CD4-positive, alpha-beta T cell (primary cell): Measurements from ENCODE around the gene HOXD8. TPM values are rescaled to one million over a fixed set of nuclear protein-coding genes. Genes with fewer than 3 reads are reported as not detected.
A peak's percentile ranks its signal among the peaks of the same experiment; 100 is the strongest.

ENCODE experiments used
- ATAC-seq: fragments of 200-7000 bp; cut with Tn5 transposase; one replicate; pipeline ENCODE4 v1.10.0; 2022; ENCODE audit warnings: mild to moderate bottlenecking; ENCODE audit not compliant: poor library complexity
- CTCF ChIA-PET: fragments of 350-600 bp; sonication (Branson Sonifier 250); formaldehyde crosslinking; loops from one replicate; lab custom pipeline; 2021; ENCODE audit warnings: antibody characterized with exemption, inconsistent platforms; lab: Charles Lee
- POLR2A ChIA-PET: fragments of 350-600 bp; sonication (Branson Sonifier 250); formaldehyde crosslinking; loops from one replicate; lab custom pipeline; 2021; ENCODE audit warnings: antibody characterized with exemption, inconsistent platforms; lab: Charles Lee
- DNase-seq, 14 experiments: peaks; one replicate each; pipeline ENCODE4 v3.0.0-alpha.2; 2013 to 2020; ENCODE audit warnings: mixed read lengths in 2 of 14
- H3K27ac ChIP-seq, 2 donors: one replicate each; pipeline versions ENCODE4 v1.5.1 to v1.7.0; 2013; ENCODE audit warnings: low read length in 2 of 2, low read depth in 1 of 2, mild to moderate bottlenecking in 1 of 2
- H3K27me3 ChIP-seq, 2 experiments: 1 replicate in 1 of 2; 2 replicates in 1 of 2; pipeline versions ENCODE4 v1.6.1 to v1.7.0; 2013; ENCODE audit warnings: low read length in 2 of 2, control low read depth in 1 of 2, mild to moderate bottlenecking in 1 of 2, moderate library complexity in 1 of 2; ENCODE audit not compliant: insufficient read depth in 2 of 2, control insufficient read depth in 1 of 2
- H3K36me3 ChIP-seq: one replicate; pipeline ENCODE4 v1.6.1; 2013; ENCODE audit warnings: low read length, control low read depth; ENCODE audit not compliant: insufficient read depth
- H3K4me1 ChIP-seq: one replicate; pipeline ENCODE4 v1.6.1; 2013; ENCODE audit warnings: low read length, control low read depth; ENCODE audit not compliant: insufficient read depth
- H3K4me3 ChIP-seq: one replicate; pipeline ENCODE4 v1.5.1; 2013; ENCODE audit warnings: mild to moderate bottlenecking, low read length, moderate library complexity
- H3K9me3 ChIP-seq, 2 experiments: 1 replicate in 1 of 2; 2 replicates in 1 of 2; pipeline versions ENCODE4 v1.6.1 to v1.7.0; 2013; ENCODE audit warnings: low read length in 2 of 2, mild to moderate bottlenecking in 2 of 2, control low read depth in 1 of 2, moderate library complexity in 1 of 2; ENCODE audit not compliant: control insufficient read depth in 1 of 2, insufficient read depth in 1 of 2
- H3K27ac Mint-ChIP-seq: one replicate; pipeline ENCODE4 v1.8.0; 2020; ENCODE audit warnings: mixed read lengths
- H3K27me3 Mint-ChIP-seq: one replicate; pipeline ENCODE4 v1.8.0; 2021; ENCODE audit warnings: mixed read lengths
- H3K36me3 Mint-ChIP-seq: one replicate; pipeline ENCODE4 v1.8.0; 2021; ENCODE audit warnings: low read depth, mixed read lengths
- H3K4me1 Mint-ChIP-seq: one replicate; pipeline ENCODE4 v1.8.0; 2021; ENCODE audit warnings: low read depth, mixed read lengths
- H3K4me3 Mint-ChIP-seq: one replicate; pipeline ENCODE4 v1.8.0; 2020; ENCODE audit warnings: mild to moderate bottlenecking, mixed read lengths
- H3K9me3 Mint-ChIP-seq: one replicate; pipeline ENCODE4 v1.8.0; 2020; ENCODE audit warnings: mixed read lengths
- intact Hi-C, 2 experiments: fragments of 100-400 bp; cut with DNase I in 1 of 2; cut with micrococcal nuclease in 1 of 2; formaldehyde crosslinking; loops; one replicate each; pipeline versions ENCODE4 v1.15.1 to v1.9.0; 2023 to 2025; cut with DNase I, micrococcal nuclease
- total RNA-seq, 174 experiments: library from RNA in 2 of 174; stranded (reverse) in 2 of 174; gene quantifications; one replicate each; pipeline ENCODE4 v1.2.3 and lab custom pipeline; 2021 to 2026
- TF ChIP-seq, protein P1 (sequence below): fragments of 200-600 bp; IDR thresholded peaks from one replicate; pipeline ENCODE4 v1.8.0; 2022; ENCODE audit warnings: antibody characterized with exemption, mild to moderate bottlenecking

The HOXD8 gene
- total RNA-seq, 2 experiments from 2014 or later, result not detected

- intact Hi-C loops, result loop anchor here in 1 of 2 experiments (10.0 kb wide), 1 partner anchor 1278 kb away; no protein-coding TSS in a partner anchor
- CTCF ChIA-PET, result no interaction called here
Measured at GRCh38 chr2:176136374-176137251, 7.1 kb downstream of the HOXD8 start.

GRCh38 chr2:176137252-176137580 lies 7.7 kb downstream of the HOXD8 start:
- DNase-seq (no peak), ATAC-seq (no peak)
- H3K27me3 ChIP-seq, result peaks cover 92 to 98% of the 10 kb centered on the region in 2 experiments
- Mint-ChIP-seq H3K4me3 (no peak overlapping the region), H3K36me3 (peaks cover 3% of the 10 kb centered on the region), H3K4me1 (peaks cover 45% of the 10 kb centered on the region), H3K27ac (no peak overlapping the region), H3K27me3 (peaks cover 95% of the 10 kb centered on the region), H3K9me3 (peaks cover 4% of the 10 kb centered on the region)
- POLR2A ChIA-PET, result no interaction called here
- no peak overlapping the region for H3K4me3 ChIP-seq
- intact Hi-C loops, result loop anchor here in 1 of 2 experiments (10.0 kb wide), 1 partner anchor 1278 kb away; no protein-coding TSS in a partner anchor
- H3K4me1 ChIP-seq, result peaks cover 43% of the 10 kb centered on the region
- TF ChIP-seq, protein P1, sequence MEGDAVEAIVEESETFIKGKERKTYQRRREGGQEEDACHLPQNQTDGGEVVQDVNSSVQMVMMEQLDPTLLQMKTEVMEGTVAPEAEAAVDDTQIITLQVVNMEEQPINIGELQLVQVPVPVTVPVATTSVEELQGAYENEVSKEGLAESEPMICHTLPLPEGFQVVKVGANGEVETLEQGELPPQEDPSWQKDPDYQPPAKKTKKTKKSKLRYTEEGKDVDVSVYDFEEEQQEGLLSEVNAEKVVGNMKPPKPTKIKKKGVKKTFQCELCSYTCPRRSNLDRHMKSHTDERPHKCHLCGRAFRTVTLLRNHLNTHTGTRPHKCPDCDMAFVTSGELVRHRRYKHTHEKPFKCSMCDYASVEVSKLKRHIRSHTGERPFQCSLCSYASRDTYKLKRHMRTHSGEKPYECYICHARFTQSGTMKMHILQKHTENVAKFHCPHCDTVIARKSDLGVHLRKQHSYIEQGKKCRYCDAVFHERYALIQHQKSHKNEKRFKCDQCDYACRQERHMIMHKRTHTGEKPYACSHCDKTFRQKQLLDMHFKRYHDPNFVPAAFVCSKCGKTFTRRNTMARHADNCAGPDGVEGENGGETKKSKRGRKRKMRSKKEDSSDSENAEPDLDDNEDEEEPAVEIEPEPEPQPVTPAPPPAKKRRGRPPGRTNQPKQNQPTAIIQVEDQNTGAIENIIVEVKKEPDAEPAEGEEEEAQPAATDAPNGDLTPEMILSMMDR, result no peak
- H3K36me3 ChIP-seq, result no peaks in the 10 kb centered on the region
- CTCF ChIA-PET, result interaction anchor here (1.4 kb wide), 1 partner anchor 10 kb away, joined by 5 read pairs; no protein-coding TSS in a partner anchor
- H3K9me3 ChIP-seq, result peaks cover 14 to 45% of the 10 kb centered on the region in 2 experiments
- H3K27ac ChIP-seq, result no peak overlapping the region

More at GRCh38 chr2:176136374-176137251, 7.1 kb downstream of the HOXD8 start:
- TF ChIP-seq, protein P1, result no peak
- DNase-seq (no peak), ATAC-seq (no peak)
- POLR2A ChIA-PET, result no interaction called here
- Histone ChIP-seq H3K4me3 (no peak overlapping the region), H3K27ac (no peak overlapping the region), H3K9me3 (peaks cover 14 to 45% of the 10 kb centered on the region in 2 experiments), H3K27me3 (peaks cover 92 to 98% of the 10 kb centered on the region in 2 experiments), H3K4me1 (peaks cover 44% of the 10 kb centered on the region), H3K36me3 (no peaks in the 10 kb centered on the region)
- Mint-ChIP-seq H3K36me3 (peaks cover 3% of the 10 kb centered on the region), H3K4me1 (peaks cover 49% of the 10 kb centered on the region), H3K27me3 (peaks cover 95% of the 10 kb centered on the region), H3K27ac (no peak overlapping the region), H3K4me3 (peak overlapping the region; percentile 44), H3K9me3 (peaks cover 4% of the 10 kb centered on the region)

GRCh38 chr2:176137906-176138305 lies 8.4 kb downstream of the HOXD8 start:
- peaks cover 4% of the 10 kb centered on the region for H3K9me3 Mint-ChIP-seq
- intact Hi-C loops, result loop anchor here in 1 of 2 experiments (10.0 kb wide), 1 partner anchor 1277 kb away; no protein-coding TSS in a partner anchor
- no peak for DNase-seq
- H3K4me1 ChIP-seq, result peaks cover 36% of the 10 kb centered on the region
- TF ChIP-seq, protein P1, result no peak
- H3K4me3 Mint-ChIP-seq, result no peak overlapping the region
- peaks cover 3% of the 10 kb centered on the region for H3K36me3 Mint-ChIP-seq
- no peak overlapping the region for H3K4me3 ChIP-seq
- ChIA-PET CTCF (interaction anchor here (1.4 kb wide), 1 partner anchor 11 kb away, joined by 5 read pairs; no protein-coding TSS in a partner anchor), POLR2A (no interaction called here)
- H3K27me3 ChIP-seq, result peaks cover 92 to 98% of the 10 kb centered on the region in 2 experiments
- H3K27me3 Mint-ChIP-seq, result peaks cover 95% of the 10 kb centered on the region
- peaks cover 14 to 45% of the 10 kb centered on the region in 2 experiments for H3K9me3 ChIP-seq
- no peak overlapping the region for H3K27ac ChIP-seq
- H3K36me3 ChIP-seq, result no peaks in the 10 kb centered on the region
- no peak overlapping the region for H3K27ac Mint-ChIP-seq
- ATAC-seq, result no peak
- peaks cover 41% of the 10 kb centered on the region for H3K4me1 Mint-ChIP-seq
